Germinal center (tissue), 1 donor: Measurements from ENCODE around the gene TMEM242.
"Not testable (repeated sequence)": the region's sequence is repeated elsewhere in the genome, so short reads cannot be mapped to it uniquely, and the experiment has no call there.

Experiments used
- DNase-seq: peaks from one replicate; pipeline ENCODE4 v3.0.0; 2012; ENCODE audit warnings: mixed read lengths, low spot score

TMEM242 gene

GRCh38 chr6:157323966-157324300 is 614 bp upstream of the TMEM242 start:
- DNase-seq: peak; percentile 25

- peak; percentile 79 for DNase-seq
These were observed 496 bp downstream of the TMEM242 start for GRCh38 chr6:157322792-157323254.

- no peak for DNase-seq
These were observed 6.2 kb downstream of the TMEM242 start for GRCh38 chr6:157316871-157317814.

- DNase-seq: peak; percentile 65
These were observed 8.5 kb downstream of the TMEM242 start for GRCh38 chr6:157314705-157315321.

- no peak for DNase-seq
These were observed 9.5 kb downstream of the TMEM242 start for GRCh38 chr6:157313531-157314467.

GRCh38 chr6:157312757-157313156 is 10.6 kb downstream of the TMEM242 start:
- DNase-seq: no peak

GRCh38 chr6:157310693-157311092 is 12.6 kb downstream of the TMEM242 start:
- not testable (repeated sequence) for DNase-seq

- DNase-seq: no peak
These were observed 15.7 kb downstream of the TMEM242 start for GRCh38 chr6:157307661-157308060.

- DNase-seq: no peak
These were observed 17.4 kb downstream of the TMEM242 start for GRCh38 chr6:157305670-157306653.

- DNase-seq: no peak
These were observed 18.2 kb downstream of the TMEM242 start for GRCh38 chr6:157304899-157305663.

GRCh38 chr6:157302736-157303135 is 20.6 kb downstream of the TMEM242 start:
- no peak for DNase-seq

GRCh38 chr6:157300436-157300835 is 22.9 kb downstream of the TMEM242 start:
- no peak for DNase-seq

- no peak for DNase-seq
These were observed 23.3 kb downstream of the TMEM242 start for GRCh38 chr6:157300006-157300405.

GRCh38 chr6:157298216-157298724 is 25.0 kb downstream of the TMEM242 start:
- DNase-seq: no peak

GRCh38 chr6:157294654-157295053 is 28.7 kb downstream of the TMEM242 start:
- DNase-seq: no peak

GRCh38 chr6:157293780-157294179 is 29.5 kb downstream of the TMEM242 start:
- DNase-seq: no peak

- no peak for DNase-seq
These were observed 31.1 kb downstream of the TMEM242 start for GRCh38 chr6:157292202-157292601.

GRCh38 chr6:157291356-157291755 is 32.0 kb downstream of the TMEM242 start:
- no peak for DNase-seq

- no peak for DNase-seq
These were observed 32.5 kb downstream of the TMEM242 start for GRCh38 chr6:157290797-157291196.

GRCh38 chr6:157289764-157290163 is 33.6 kb downstream of the TMEM242 start:
- DNase-seq: no peak
